GM19328 (cell line): ENCODE results near the gene DIP2C.
A peak's percentile ranks its signal among the peaks of the same experiment; 100 is the strongest.
"Not testable (repeated sequence)": the region's sequence is repeated elsewhere in the genome, so short reads cannot be mapped to it uniquely, and the experiment has no call there.

ENCODE experiments used
- ATAC-seq: cut with Tn5 transposase; IDR thresholded peaks from one replicate; pipeline ENCODE4 v1.9.1; 2021; ENCODE audit warnings: mild to moderate bottlenecking, moderate library complexity; ENCODE audit not compliant: unreplicated experiment

DIP2C gene

DNA sequence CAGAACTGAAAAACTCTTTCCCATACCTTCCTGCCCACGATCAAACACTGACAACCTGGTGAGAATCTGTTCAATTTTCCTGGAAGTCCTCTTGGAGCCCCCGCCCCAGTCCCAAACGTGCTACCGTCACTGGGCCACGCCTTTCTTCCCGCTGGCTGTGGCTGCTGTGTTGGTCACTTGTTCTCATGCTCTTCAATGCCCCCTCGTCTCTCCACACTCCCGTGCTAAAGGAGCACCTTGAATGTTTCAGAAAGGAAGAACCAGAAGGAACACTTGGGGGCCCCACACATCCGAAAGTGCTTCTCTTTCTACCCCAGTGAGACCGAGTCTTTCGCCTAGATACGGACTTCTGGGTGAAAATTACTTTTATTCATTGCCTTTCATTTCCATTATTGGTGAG, 215.1 kb downstream of the DIP2C start:
- no peak for ATAC-seq

DNA sequence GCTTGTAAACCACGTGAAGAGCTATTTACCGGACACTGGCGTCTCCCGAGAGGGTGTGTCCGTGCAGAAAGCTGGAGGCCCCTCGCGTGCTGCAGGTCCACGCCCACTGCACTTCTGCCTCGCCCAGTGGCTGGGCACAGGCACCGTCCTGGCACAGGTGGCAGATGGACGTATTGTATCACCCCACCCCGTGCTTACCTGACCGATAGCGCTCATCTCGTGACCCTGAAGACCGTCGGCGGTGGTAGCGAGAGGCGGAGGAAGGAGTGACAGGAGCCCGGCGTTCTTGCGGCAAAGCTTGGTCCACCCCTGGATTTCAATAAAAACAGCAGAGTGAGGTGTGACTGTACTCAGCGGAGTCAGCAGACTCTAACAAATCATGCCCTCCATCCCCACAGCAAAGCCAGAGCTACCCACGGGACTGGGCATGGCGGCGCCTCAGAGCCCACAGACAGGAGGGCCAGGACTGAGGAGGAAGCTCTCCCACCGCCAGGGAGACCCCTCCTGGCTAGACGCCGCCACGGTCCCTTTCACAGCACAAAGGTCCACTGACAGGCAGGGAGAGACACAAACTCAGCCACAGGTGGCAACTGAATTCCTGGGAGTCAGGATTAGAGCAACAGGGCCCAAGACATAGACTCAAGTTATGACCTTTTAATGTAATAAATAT, 217.1 kb downstream of the DIP2C start:
- ATAC-seq = no peak

GRCh38 chr10:470339-471003, 219.0 kb downstream of the DIP2C start:
- no peak for ATAC-seq

GRCh38 chr10:469947-470338, 219.5 kb downstream of the DIP2C start:
- ATAC-seq = no peak

GRCh38 chr10:459743-460142, 229.7 kb downstream of the DIP2C start:
- no peak for ATAC-seq

GRCh38 chr10:458421-458851, 231.0 kb downstream of the DIP2C start:
- ATAC-seq = no peak

DNA sequence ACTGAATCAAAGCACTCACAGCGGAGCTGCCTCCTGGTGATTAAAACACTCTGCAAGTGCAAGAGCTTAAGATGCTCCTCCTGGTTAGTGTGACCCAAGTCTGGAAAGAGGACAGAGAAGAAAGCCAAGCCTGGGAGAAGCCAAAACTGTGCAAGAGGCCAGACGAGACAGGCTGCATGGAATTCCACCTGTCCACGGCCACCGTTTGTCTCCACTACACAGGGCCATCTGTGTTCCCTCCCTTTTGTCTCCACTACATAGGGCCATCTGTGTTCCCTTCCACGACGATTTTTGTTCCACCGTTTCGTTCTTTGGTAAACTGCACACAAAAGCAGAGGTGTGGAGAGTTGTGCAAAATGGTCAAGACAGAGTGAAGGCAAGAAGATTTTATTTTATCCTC, 233.0 kb downstream of the DIP2C start:
- no peak for ATAC-seq

DNA sequence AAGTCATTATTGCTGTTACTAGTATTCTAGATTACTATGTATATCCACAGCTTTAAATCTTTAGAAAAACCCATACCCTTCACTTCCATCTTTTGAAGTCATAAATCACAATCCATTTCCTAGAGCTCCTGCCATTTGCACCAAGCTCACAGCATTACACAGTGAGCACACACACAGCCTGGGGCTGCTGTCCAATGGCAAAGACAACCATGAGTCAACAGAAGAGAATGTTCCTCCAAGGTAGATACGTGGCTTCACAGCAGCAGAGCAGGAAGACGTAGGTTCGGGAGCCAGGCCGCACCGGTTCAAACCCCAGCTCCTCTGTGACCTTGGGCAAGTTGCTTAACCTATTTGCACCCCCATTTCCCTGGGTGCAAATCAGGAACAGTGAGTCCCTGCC, 234.6 kb downstream of the DIP2C start:
- no peak for ATAC-seq

DNA sequence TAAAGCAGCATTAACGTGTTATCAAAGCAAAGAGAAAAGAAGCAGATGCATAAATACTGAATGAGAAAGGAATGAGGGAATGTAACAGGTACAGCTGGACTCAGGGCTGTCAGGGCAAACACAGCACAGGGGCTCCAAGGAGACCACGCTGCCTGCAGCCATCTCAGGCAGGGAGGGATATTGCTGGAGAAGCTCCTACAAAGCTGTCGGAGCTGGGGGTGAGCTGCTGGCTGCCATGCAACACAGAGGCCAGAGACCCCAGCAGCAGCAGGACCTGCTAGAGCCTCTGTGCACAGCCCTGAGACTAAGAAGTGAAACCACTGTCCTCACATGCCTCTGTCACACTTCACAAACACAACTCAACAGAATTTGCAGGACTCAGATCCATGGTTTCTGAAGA, 235.8 kb downstream of the DIP2C start:
- ATAC-seq = no peak

DNA sequence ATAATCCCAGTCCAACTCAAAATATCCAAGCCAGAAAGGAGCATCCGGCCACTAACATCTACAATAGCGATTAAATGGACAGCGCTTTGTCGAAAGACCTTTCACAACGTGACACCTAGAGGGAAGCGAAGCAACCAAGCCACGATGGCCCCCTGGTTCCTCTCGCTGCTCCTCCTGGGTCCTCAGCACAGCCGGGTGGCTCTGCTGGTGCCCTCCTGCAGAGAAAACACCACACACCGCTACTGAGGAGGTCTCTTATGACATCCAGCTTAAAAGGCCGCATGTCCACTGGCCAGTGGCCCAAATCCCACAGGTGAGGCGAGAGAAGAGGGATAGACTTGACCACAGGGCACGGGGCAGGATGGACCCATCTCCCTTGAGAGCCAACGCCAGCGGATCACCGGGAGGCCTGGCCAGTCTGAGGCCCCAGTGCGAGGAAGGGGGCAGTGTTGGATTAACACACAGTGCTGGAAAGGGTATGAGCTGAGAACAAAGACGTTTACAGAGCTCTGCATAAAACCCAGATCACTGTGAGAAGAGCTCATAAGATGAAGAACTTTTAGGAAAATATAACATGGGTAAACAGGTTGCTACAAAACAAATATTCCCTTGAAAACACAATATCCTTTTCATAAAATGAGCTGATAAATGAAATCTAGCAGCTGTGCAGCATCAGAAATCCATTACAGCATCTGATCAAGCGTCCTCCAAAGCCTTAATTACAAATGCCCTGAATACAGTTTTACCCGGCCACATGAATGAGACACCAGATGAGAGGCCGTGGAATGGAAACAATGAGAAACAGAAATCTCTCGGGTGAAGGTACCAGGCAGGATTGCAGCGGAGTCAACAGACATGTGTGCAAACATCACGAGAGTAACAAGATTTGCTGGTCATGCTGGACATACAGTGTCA, 236.7 kb downstream of the DIP2C start:
- no peak for ATAC-seq

DNA sequence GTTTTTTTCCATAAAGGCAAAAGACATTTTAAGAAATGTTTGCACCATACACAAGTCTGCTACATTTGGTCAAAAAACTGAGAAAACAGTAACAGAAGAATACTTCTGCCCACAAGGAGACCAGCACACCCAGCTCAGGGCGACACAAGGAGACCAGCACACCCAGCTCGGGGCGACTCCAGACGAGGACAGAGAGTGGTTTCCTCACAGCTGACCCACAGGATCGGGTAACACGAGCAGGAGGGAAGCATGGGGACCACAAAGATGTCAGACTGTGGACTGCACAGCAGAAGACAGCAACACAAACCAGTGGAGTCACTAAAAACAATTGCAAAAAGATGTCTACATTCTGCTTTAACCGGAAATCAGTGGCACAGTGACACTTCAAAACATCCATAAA, 237.6 kb downstream of the DIP2C start:
- no peak for ATAC-seq

DNA sequence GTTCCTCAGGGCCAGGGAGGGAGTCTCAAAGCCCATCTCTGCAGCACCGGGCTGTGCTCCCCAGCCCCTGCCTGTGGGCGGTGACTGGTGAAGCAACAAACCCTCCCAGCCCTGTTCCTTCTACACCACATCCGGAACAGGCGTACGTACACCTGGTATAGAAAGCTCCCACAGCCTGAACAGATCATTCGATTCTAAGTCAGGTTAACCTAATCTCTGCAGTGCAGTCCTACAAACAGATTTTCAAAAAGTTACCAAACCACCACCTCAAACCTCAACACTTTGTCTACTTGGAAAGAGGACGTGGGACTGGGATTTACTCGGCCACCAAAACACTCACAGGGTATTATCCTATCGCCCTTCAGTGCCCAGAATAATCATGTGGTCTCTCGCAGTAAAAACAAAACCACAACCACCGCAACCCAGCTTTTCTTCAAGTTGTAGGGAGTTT, 238.4 kb downstream of the DIP2C start:
- peak; percentile 57 for ATAC-seq

GRCh38 chr10:450463-450862, 239.0 kb downstream of the DIP2C start:
- no peak for ATAC-seq

DNA sequence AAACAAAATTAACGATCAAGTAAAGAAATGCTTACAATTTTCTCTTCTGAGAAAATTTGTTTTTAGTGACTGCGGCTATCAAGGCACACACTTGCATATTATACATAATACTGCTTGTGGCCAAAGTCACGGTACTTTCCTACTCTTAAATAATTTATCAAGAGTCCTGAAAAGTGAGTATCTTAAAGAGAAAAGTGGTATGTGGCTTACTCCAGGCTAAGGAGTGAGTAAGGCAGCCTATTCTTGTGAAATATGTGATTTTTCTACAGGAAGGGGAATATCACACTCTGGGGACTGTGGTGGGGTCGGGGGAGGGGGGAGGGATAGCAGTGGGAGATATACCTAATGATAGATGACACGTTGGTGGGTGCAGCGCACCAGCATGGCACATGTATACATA, 240.1 kb downstream of the DIP2C start:
- ATAC-seq = not testable (repeated sequence)

DNA sequence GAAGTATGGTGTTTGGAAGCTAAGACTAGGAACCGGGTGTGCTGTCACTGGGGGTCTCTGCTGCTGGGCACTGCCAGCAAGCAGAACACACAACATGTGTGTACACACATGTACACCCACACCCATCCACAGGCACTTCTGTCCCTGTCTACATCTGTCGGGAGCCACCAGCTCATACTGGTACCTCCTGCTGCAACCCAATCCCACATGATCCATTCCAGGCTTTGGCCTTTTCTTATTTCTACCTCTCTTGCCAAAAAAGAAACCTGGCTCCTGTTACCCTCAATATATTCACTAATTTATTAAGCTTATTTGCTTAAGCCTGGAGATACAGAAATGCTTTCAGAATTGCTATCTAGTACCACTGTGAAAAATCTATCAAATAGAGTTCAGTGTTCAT, 246.0 kb downstream of the DIP2C start:
- no peak for ATAC-seq

DNA sequence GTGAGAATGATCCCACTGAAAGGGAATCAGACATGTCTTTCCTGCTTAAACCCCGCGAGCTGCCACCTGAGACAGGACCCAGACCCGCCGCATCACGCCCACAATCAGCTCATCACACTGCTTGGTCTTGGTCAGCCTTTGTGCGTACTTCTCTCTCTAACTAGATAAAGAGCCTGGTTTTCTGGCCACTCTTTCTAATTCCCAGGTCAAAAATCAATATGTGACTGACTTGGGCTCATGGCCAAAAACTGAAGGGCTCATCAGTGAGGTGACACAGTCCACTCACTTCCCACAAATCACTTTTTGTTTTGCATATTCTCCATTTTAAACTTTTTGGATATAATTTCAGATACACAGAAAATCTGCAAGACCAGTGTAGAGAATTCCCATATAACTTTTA, 247.3 kb downstream of the DIP2C start:
- ATAC-seq = no peak

GRCh38 chr10:441659-442058, 247.8 kb downstream of the DIP2C start:
- ATAC-seq = no peak

DNA sequence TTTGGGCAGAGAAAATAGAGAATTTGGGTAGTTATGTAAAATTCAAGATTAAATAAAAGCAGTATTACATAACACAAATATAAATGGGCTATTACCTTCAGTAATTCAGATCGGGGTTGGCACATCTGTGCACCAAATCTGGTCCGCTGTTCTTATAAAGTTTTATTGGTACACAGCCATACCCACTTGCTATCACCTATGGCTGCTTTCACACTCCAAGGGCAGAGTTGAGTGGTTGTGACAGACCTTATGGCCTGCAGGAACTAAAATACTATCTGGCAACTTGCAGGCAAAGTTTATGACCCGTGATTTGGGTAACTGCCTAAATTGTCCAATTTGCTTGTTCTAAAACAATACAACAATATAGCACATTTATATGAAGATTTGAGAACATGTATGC, 249.3 kb downstream of the DIP2C start:
- no peak for ATAC-seq

GRCh38 chr10:437698-438490, 251.6 kb downstream of the DIP2C start:
- no peak for ATAC-seq

- no peak for ATAC-seq
These were observed 252.4 kb downstream of the DIP2C start for GRCh38 chr10:436911-437665.
